AG04450 (cell line): ENCODE measurements around the gene COG1. TPM values are rescaled to one million over a fixed set of nuclear protein-coding genes. Genes with fewer than 3 reads are reported as not detected.
A peak's percentile ranks its signal among the peaks of the same experiment; 100 is the strongest.

Experiments used
- CTCF ChIA-PET: fragments of 300-600, 350-600 bp; formaldehyde crosslinking; extraction: SDS; loops from one replicate; lab custom pipeline; 2022; ENCODE audit warnings: antibody characterized with exemption, inconsistent platforms; lab: Charles Lee
- POLR2A ChIA-PET: fragments of 350-600 bp; formaldehyde crosslinking; extraction: SDS; loops from one replicate; lab custom pipeline; 2021; ENCODE audit warnings: antibody characterized with exemption, inconsistent platforms; lab: Yijun Ruan, JAX
- DNase-seq: peaks from one replicate; pipeline ENCODE4 v3.0.0-alpha.2; 2011; ENCODE audit warnings: low read depth, low spot score
- H3K27ac ChIP-seq: one replicate; pipeline ENCODE4 v1.5.1; 2012; ENCODE audit warnings: low read depth, low read length, control low read depth
- H3K27me3 ChIP-seq: one replicate; pipeline ENCODE4 v1.6.0; 2012; ENCODE audit warnings: low read length; ENCODE audit not compliant: control insufficient read depth, insufficient read depth
- H3K4me3 ChIP-seq: 2 replicates; pipeline ENCODE4 v1.5.1; 2011; ENCODE audit warnings: mild to moderate bottlenecking, low read depth, low read length, control low read depth
- H3K9me3 ChIP-seq: 2 replicates; pipeline ENCODE4 v1.5.1; 2012; ENCODE audit warnings: low read length; ENCODE audit not compliant: control insufficient read depth, insufficient read depth
- CTCF ChIP-seq: IDR thresholded peaks from 2 replicates; pipeline ENCODE4 v1.5.1; 2011; ENCODE audit warnings: low read depth, low read length, control low read depth, inconsistent platforms
- polyA plus RNA-seq: library from polyadenylated mRNA; depleted of rRNA; stranded (reverse); fragments of >200 nt; gene quantifications from 2 replicates; pipeline ENCODE4 v1.2.3, GENCODE V29; 2011

COG1 gene
- polyA plus RNA-seq, 1 experiment = 30.2 TPM

DNA sequence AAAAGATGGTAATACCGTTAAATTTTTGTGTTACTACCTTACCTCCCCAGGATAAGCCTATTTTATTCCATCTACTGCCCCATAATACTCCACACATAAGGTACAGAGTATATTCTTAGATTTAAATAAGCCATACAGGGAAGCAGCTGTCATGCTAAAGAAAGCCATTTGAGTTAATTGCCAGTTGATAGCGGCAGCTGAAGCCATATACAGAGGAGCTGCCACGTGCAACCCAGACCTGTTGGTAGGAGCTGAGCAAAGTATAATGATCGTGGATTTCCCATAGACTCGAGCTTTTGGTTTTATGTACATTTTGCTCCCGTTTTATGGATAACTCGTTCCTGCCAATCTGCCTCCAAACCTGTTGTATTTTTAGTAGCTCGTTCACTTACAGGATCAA, 56.8 kb downstream of the COG1 start:
- Histone ChIP-seq H3K27ac (no peak overlapping the region), H3K9me3 (no peaks in the 10 kb centered on the region), H3K4me3 (no peak overlapping the region), H3K27me3 (no peaks in the 10 kb centered on the region)
- no peak for TF ChIP-seq CTCF
- CTCF ChIA-PET = interaction anchor here (1.2 to 14.3 kb wide), 3 partner anchors 117 to 690 kb away, joined by 4 to 449 read pairs (median 49); no protein-coding TSS in a partner anchor
- POLR2A ChIA-PET = no interaction called here
- DNase-seq = no peak

- CTCF ChIA-PET = interaction anchor here (4.6 to 14.3 kb wide), 2 partner anchors 115 to 525 kb away, joined by 49 to 449 read pairs; no protein-coding TSS in a partner anchor
- DNase-seq = no peak
- Histone ChIP-seq H3K4me3 (no peak overlapping the region), H3K27ac (no peak overlapping the region), H3K9me3 (no peaks in the 10 kb centered on the region), H3K27me3 (no peaks in the 10 kb centered on the region)
- POLR2A ChIA-PET = no interaction called here
- no peak for TF ChIP-seq CTCF
These were observed 58.2 kb downstream of the COG1 start for GRCh38 chr17:73250851-73251640.

GRCh38 chr17:73251871-73252270, 59.0 kb downstream of the COG1 start:
- no peaks in the 10 kb centered on the region for H3K27me3 ChIP-seq
- TF ChIP-seq CTCF = no peak
- ChIA-PET POLR2A (no interaction called here), CTCF (interaction anchor here (14.3 kb wide), 1 partner anchor 114 kb away, joined by 449 read pairs; no protein-coding TSS in a partner anchor)
- H3K9me3 ChIP-seq = no peaks in the 10 kb centered on the region
- DNase-seq = no peak
- H3K27ac ChIP-seq = no peak overlapping the region
- no peak overlapping the region for H3K4me3 ChIP-seq

GRCh38 chr17:73255671-73256181, 62.9 kb downstream of the COG1 start:
- CTCF ChIA-PET = interaction anchor here (0.5 to 14.3 kb wide), 50 partner anchors 10 to 922 kb away, joined by 3 to 449 read pairs (median 4); partner anchors contain the start of gene CDC42EP4
- Histone ChIP-seq H3K27ac (no peak overlapping the region), H3K9me3 (no peaks in the 10 kb centered on the region), H3K27me3 (no peaks in the 10 kb centered on the region), H3K4me3 (no peak overlapping the region)
- DNase-seq = no peak
- peak; percentile 97 for TF ChIP-seq CTCF
- POLR2A ChIA-PET = no interaction called here

DNA sequence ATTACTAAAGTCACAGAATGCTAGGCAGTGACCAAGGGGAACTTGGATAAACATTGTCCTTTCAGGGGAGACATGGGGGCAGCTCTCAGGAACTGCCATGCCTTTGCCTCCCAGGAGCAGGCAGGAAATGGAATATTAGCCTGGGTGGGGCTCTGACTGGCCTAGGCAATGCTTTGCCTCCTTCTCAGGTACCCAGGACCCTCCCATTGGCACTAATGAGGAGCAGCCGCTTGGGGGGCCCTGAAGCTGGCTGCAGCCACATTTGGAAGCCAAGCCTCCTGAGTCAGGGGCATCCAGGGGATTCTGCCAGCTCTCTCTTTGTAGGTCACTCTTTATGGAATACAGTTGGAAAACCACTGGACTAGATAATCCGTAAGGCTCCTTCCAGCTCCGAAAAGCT, 63.4 kb downstream of the COG1 start:
- ChIA-PET POLR2A (interaction anchor here (0.9 kb wide), 1 partner anchor 113 kb away, joined by 3 read pairs; no protein-coding TSS in a partner anchor), CTCF (interaction anchor here (0.9 to 14.3 kb wide), 22 partner anchors 9 to 921 kb away, joined by 3 to 449 read pairs (median 9); partner anchors contain the start of gene CDC42EP4)
- no peak for TF ChIP-seq CTCF
- Histone ChIP-seq H3K9me3 (no peaks in the 10 kb centered on the region), H3K27me3 (no peaks in the 10 kb centered on the region), H3K27ac (no peak overlapping the region), H3K4me3 (no peak overlapping the region)
- DNase-seq = no peak
